SK-N-SH (cell line): Measurements from ENCODE around the gene OVOL3. TPM values are rescaled to one million over a fixed set of nuclear protein-coding genes. Genes with fewer than 3 reads are reported as not detected.
A peak's percentile ranks its signal among the peaks of the same experiment; 100 is the strongest.

Source experiments
- CTCF ChIA-PET: fragments of 300-600, 350-600 bp; formaldehyde crosslinking; extraction: SDS; loops from one replicate; lab custom pipeline; 2021; lab: Yijun Ruan, JAX
- POLR2A ChIA-PET: fragments of 350-600 bp; sonication (Branson Sonifier 250); formaldehyde crosslinking; extraction: SDS; loops from one replicate; lab custom pipeline; 2020; ENCODE audit warnings: antibody characterized with exemption, inconsistent platforms; lab: Yijun Ruan, JAX
- DNase-seq: peaks from one replicate; pipeline ENCODE4 v3.0.0; 2012
- H2AFZ ChIP-seq: fragments of 200-600 bp; sonication (generic); 2 replicates; pipeline ENCODE4 v1.8.1; 2016; ENCODE audit warnings: antibody characterized with exemption, mild to moderate bottlenecking, low read depth
- H3F3A ChIP-seq: fragments of 200-600 bp; sonication (generic); replicated peaks from 2 replicates; pipeline ENCODE3; 2016; ENCODE audit warnings: antibody characterized with exemption, mild to moderate bottlenecking; ENCODE audit not compliant: insufficient read depth
- H3K27ac ChIP-seq, 2 experiments: fragments of 200-500 bp in 1 of 2; fragments of 200-600 bp in 1 of 2; sonication (Bioruptor generic) in 1 of 2; sonication (generic), shearing (Covaris generic) in 1 of 2; 2 replicates each; pipeline versions ENCODE4 v1.5.1 to v1.6.1; 2014 to 2016; ENCODE audit warnings: low read depth in 2 of 2, inconsistent platforms in 1 of 2, low read length in 1 of 2, mild to moderate bottlenecking in 1 of 2, mixed read lengths in 1 of 2
- H3K27me3 ChIP-seq: fragments of 200-600 bp; sonication (generic), shearing (Covaris generic); 2 replicates; pipeline ENCODE4 v1.6.1; 2016; ENCODE audit warnings: mixed run types; ENCODE audit not compliant: insufficient read depth
- H3K36me3 ChIP-seq, 2 experiments: fragments of 200-500 bp in 1 of 2; fragments of 200-600 bp in 1 of 2; sonication (Bioruptor generic) in 1 of 2; sonication (generic) in 1 of 2; replicated peaks in 1 of 2; 2 replicates each; pipeline versions ENCODE3 to v1.5.1; 2014 to 2016; ENCODE audit warnings: low read length in 1 of 2, mild to moderate bottlenecking in 1 of 2; ENCODE audit not compliant: insufficient read depth in 2 of 2, control insufficient read depth in 1 of 2
- H3K4me1 ChIP-seq, 2 experiments: fragments of 200-500 bp in 1 of 2; fragments of 200-600 bp in 1 of 2; sonication (Bioruptor generic) in 1 of 2; sonication (generic), shearing (Covaris generic) in 1 of 2; 2 replicates each; pipeline versions ENCODE4 v1.5.1 to v1.6.1; 2014 to 2016; ENCODE audit warnings: low read depth in 1 of 2, low read length in 1 of 2, mixed run types in 1 of 2; ENCODE audit not compliant: insufficient read depth in 2 of 2, control insufficient read depth in 1 of 2
- H3K4me2 ChIP-seq: fragments of 200-600 bp; sonication (generic), shearing (Covaris generic); 2 replicates; pipeline ENCODE4 v1.6.1; 2017; ENCODE audit warnings: mixed run types
- H3K4me3 ChIP-seq, 2 experiments: fragments of 200-500 bp in 1 of 2; fragments of 200-600 bp in 1 of 2; sonication (Bioruptor generic) in 1 of 2; sonication (generic), shearing (Covaris generic) in 1 of 2; 2 replicates each; pipeline versions ENCODE4 v1.5.1 to v1.8.1; 2014 to 2016; ENCODE audit warnings: low read depth in 2 of 2, inconsistent platforms in 1 of 2, low read length in 1 of 2, mild to moderate bottlenecking in 1 of 2, mixed read lengths in 1 of 2, moderate library complexity in 1 of 2
- H3K79me2 ChIP-seq: fragments of 200-600 bp; sonication (generic); 2 replicates; pipeline ENCODE4 v1.8.1; 2017; ENCODE audit warnings: mild to moderate bottlenecking; ENCODE audit not compliant: insufficient read depth
- H3K9ac ChIP-seq: fragments of 200-600 bp; sonication (generic); 2 replicates; pipeline ENCODE4 v1.6.1; 2017; ENCODE audit warnings: mixed run types
- H3K9me2 ChIP-seq: fragments of 200-600 bp; sonication (generic); 2 replicates; pipeline ENCODE4 v1.6.1; 2017; ENCODE audit warnings: mixed run types
- H3K9me3 ChIP-seq: fragments of 200-600 bp; sonication (generic); 2 replicates; pipeline ENCODE4 v1.6.1; 2017; ENCODE audit warnings: mixed run types, mild to moderate bottlenecking, moderate library complexity
- H4K20me1 ChIP-seq: fragments of 200-600 bp; sonication (generic); 2 replicates; pipeline ENCODE4 v1.6.1; 2017; ENCODE audit warnings: mild to moderate bottlenecking, mixed run types; ENCODE audit not compliant: insufficient read depth
- CHD2 ChIP-seq: fragments of 150-350 bp; IDR thresholded peaks from 2 replicates; pipeline ENCODE4 v1.6.1; 2018; ENCODE audit warnings: low read length; ENCODE audit not compliant: partially characterized antibody
- CTCF ChIP-seq: fragments of 200-600 bp; sonication (generic); IDR thresholded peaks from 2 replicates; pipeline ENCODE4 v1.6.1; 2017; ENCODE audit warnings: antibody characterized with exemption, mild to moderate bottlenecking, moderate library complexity
- ELF1 ChIP-seq: IDR thresholded peaks from 2 replicates; pipeline ENCODE4 v1.4.0; 2012
- EP300 ChIP-seq, 2 experiments: IDR thresholded peaks; 2 replicates each; pipeline versions ENCODE4 v1.4.0 to v1.6.1; 2012; ENCODE audit warnings: borderline replicate concordance in 1 of 2, low read depth in 1 of 2, low read length in 1 of 2
- FOSL2 ChIP-seq: IDR thresholded peaks from 2 replicates; pipeline ENCODE4 v1.4.0; 2012; ENCODE audit warnings: low read depth, mild to moderate bottlenecking, moderate library complexity, borderline replicate concordance
- FOXJ3 ChIP-seq: sonication (generic); formaldehyde crosslinking; IDR thresholded peaks from 2 replicates; pipeline ENCODE4 v1.5.1; 2020; ENCODE audit warnings: mild to moderate bottlenecking, missing genetic modification reagents
- FOXM1 ChIP-seq: IDR thresholded peaks from 2 replicates; pipeline ENCODE4 v1.4.0; 2012; ENCODE audit warnings: low read depth, mild to moderate bottlenecking
- GABPA ChIP-seq: IDR thresholded peaks from 2 replicates; pipeline ENCODE4 v1.4.0; 2012; ENCODE audit warnings: low read depth, mild to moderate bottlenecking
- GATA2 ChIP-seq: sonication (generic); formaldehyde crosslinking; IDR thresholded peaks from 2 replicates; pipeline ENCODE4 v1.5.0; 2020; ENCODE audit warnings: mild to moderate bottlenecking, missing genetic modification reagents
- MAX ChIP-seq: IDR thresholded peaks from 2 replicates; pipeline ENCODE4 v1.4.0; 2012; ENCODE audit warnings: low read depth
- MEF2A ChIP-seq: IDR thresholded peaks from 2 replicates; pipeline ENCODE4 v1.4.0; 2012; ENCODE audit warnings: low read depth, borderline replicate concordance
- NFIC ChIP-seq: IDR thresholded peaks from 2 replicates; pipeline ENCODE4 v1.4.0; 2012; ENCODE audit warnings: borderline replicate concordance
- RAD21 ChIP-seq: IDR thresholded peaks from 2 replicates; pipeline ENCODE4 v1.6.1; 2012; ENCODE audit warnings: mild to moderate bottlenecking, low read length
- REST ChIP-seq: IDR thresholded peaks from 2 replicates; pipeline ENCODE4 v1.6.1; 2012; ENCODE audit warnings: mild to moderate bottlenecking, low read depth, low read length, moderate library complexity
- RFX5 ChIP-seq: IDR thresholded peaks from 2 replicates; pipeline ENCODE4 v1.6.1; 2012; ENCODE audit warnings: mild to moderate bottlenecking, improper control_type of control experiment, low read length
- SMC3 ChIP-seq: IDR thresholded peaks from 2 replicates; pipeline ENCODE4 v1.6.1; 2012; ENCODE audit warnings: low read depth, low read length, improper control_type of control experiment
- TAF1 ChIP-seq: IDR thresholded peaks from 2 replicates; pipeline ENCODE4 v1.6.1; 2012; ENCODE audit warnings: low read depth, mild to moderate bottlenecking, low read length, moderate library complexity, borderline replicate concordance
- TCF12 ChIP-seq: IDR thresholded peaks from 2 replicates; pipeline ENCODE4 v1.4.0; 2012
- USF2 ChIP-seq: fragments of 150-350 bp; IDR thresholded peaks from 2 replicates; pipeline ENCODE4 v1.6.1; 2017; ENCODE audit warnings: antibody characterized with exemption, low read length, low read depth, borderline replicate concordance
- ZBTB33 ChIP-seq: IDR thresholded peaks from 2 replicates; pipeline ENCODE4 v1.4.0; 2012; ENCODE audit warnings: low read depth, borderline replicate concordance
- WGBS: methylation state at CpG from one replicate; pipeline ENCODE4 v1.1.6; 2017; ENCODE audit warnings: low lambda C conversion rate; 5-methylcytosine and 5-hydroxymethylcytosine counted together
- polyA plus RNA-seq, 3 experiments: library from polyadenylated mRNA; depleted of rRNA; stranded (reverse); fragments of >200 nt; gene quantifications; 2 replicates each; pipeline ENCODE4 v1.2.3, GENCODE V29; 2012

Gene OVOL3
- polyA plus RNA-seq, 1 of the 3 experiments (the other 2 are of a cell fraction) = not detected

GRCh38 chr19:36139120-36139472, 28.2 kb downstream of the OVOL3 start (continued):
- TF ChIP-seq EP300 (IDR thresholded peaks at IDR 0.05; ENCODE audit: borderline replicate concordance in 1 of 2, low read depth in 1 of 2, low read length in 1 of 2) = no peak

- H3K36me3 ChIP-seq = peaks cover 16 to 25% of the 10 kb centered on the region in 2 experiments
- H2AFZ ChIP-seq = peak within 1 kb of the TSS; percentile 61
- peak; percentile 98 for DNase-seq
- H3F3A ChIP-seq = peaks cover 19% of the 10 kb centered on the region
- H4K20me1 ChIP-seq = peaks cover 23% of the 10 kb centered on the region
- H3K4me2 ChIP-seq = peak within 1 kb of the TSS; percentile 89
- 2% methylated on average over 28 of the region's 75 CpGs for WGBS
- POLR2A ChIA-PET = interaction anchor here (1.2 to 1.5 kb wide), 3 partner anchors 12 to 24 kb away, joined by 3 to 5 read pairs (median 3); partner anchors contain the start of gene TBCB
- no peaks in the 10 kb centered on the region for H3K9me2 ChIP-seq
- H3K9ac ChIP-seq = peak within 1 kb of the TSS; percentile 97
- H3K27ac ChIP-seq = peak within 1 kb of the TSS; percentile 87 to 93
- H3K27me3 ChIP-seq = no peaks in the 10 kb centered on the region
- H3K9me3 ChIP-seq = no peaks in the 10 kb centered on the region
- H3K79me2 ChIP-seq = peaks cover 33% of the 10 kb centered on the region
- CTCF ChIA-PET = interaction anchor here (1.6 kb wide), 1 partner anchor 12 kb away, joined by 6 read pairs; no protein-coding TSS in a partner anchor
- peaks cover 14% of the 10 kb centered on the region in 2 experiments; a peak in 3 of 4 replicates for H3K4me1 ChIP-seq
- peak within 1 kb of the TSS; percentile 80 to 90 for H3K4me3 ChIP-seq
- 0 out of 2 replicates have a peak, but pooled peaks have one; percentile 30 for TF ChIP-seq REST
- TF ChIP-seq CTCF = peak; percentile 6; the same call in 1 of the 2 replicates
- no peak for TF ChIP-seq MEF2A
- no peak for TF ChIP-seq NFIC
- no peak for TF ChIP-seq SMC3
- peak; percentile 52; the same call in 1 of the 2 replicates for TF ChIP-seq ZBTB33
- TF ChIP-seq RAD21 = no peak
- TF ChIP-seq FOSL2 = peak; percentile 76; the same call in 1 of the 2 replicates
- TF ChIP-seq FOXJ3 (CRISPR knock-in tag) = no peak
- TF ChIP-seq MAX = peak; percentile 61; the same call in 1 of the 2 replicates
- no peak for TF ChIP-seq RFX5
- TF ChIP-seq USF2 = no peak
- TF ChIP-seq CHD2 = peak; percentile 59
- TF ChIP-seq ELF1 = no peak
- TF ChIP-seq FOXM1 = no peak
- TF ChIP-seq TAF1 = peak; percentile 92
- 0 out of 2 replicates have a peak, but pooled peaks have one; percentile 18 for TF ChIP-seq GABPA
- TF ChIP-seq GATA2 (CRISPR knock-in tag) = no peak
- TF ChIP-seq TCF12 = peak; percentile 14; the same call in 1 of the 2 replicates
These were observed 28.7 kb downstream of the OVOL3 start, which contains the start of gene CAPNS1 for GRCh38 chr19:36139473-36140303. Gene CAPNS1, plus strand, starts transcription at chr19:36140066. Its CDS starts 946 bp downstream, at chr19:36141012.
